CD4-positive, CD25-positive, alpha-beta regulatory T cell (primary cell): ENCODE data around the gene HBQ1. TPM values are rescaled to one million over a fixed set of nuclear protein-coding genes. Genes with fewer than 3 reads are reported as not detected.
"Not testable (repeated sequence)": the region's sequence is repeated elsewhere in the genome, so short reads cannot be mapped to it uniquely, and the experiment has no call there.

Experiments used
- ATAC-seq, 2 donors: fragments of 150-1000 bp; cut with Tn5 transposase; one replicate each; pipeline ENCODE4 v1.10.0; 2021; ENCODE audit warnings: low read depth in 2 of 2, moderate number of reproducible peaks in 2 of 2, moderate library complexity in 1 of 2
- DNase-seq, 3 donors: peaks; one replicate each; pipeline versions ENCODE4 v3.0.0 to v3.0.0-alpha.2; 2012 to 2022; ENCODE audit warnings: mixed read lengths in 1 of 3
- H3K27ac ChIP-seq: one replicate; pipeline ENCODE4 v1.7.0; 2013; ENCODE audit warnings: mild to moderate bottlenecking, low read length; ENCODE audit not compliant: insufficient read depth, poor library complexity, severe bottlenecking
- H3K27me3 ChIP-seq: one replicate; pipeline ENCODE4 v1.7.0; 2013; ENCODE audit warnings: low read length; ENCODE audit not compliant: control insufficient read depth, insufficient read depth
- H3K36me3 ChIP-seq: one replicate; pipeline ENCODE4 v1.7.0; 2013; ENCODE audit warnings: mild to moderate bottlenecking, low read length, moderate library complexity; ENCODE audit not compliant: control insufficient read depth, insufficient read depth
- H3K4me1 ChIP-seq: 2 replicates; pipeline ENCODE4 v1.7.0; 2013; ENCODE audit warnings: mild to moderate bottlenecking, low read length; ENCODE audit not compliant: insufficient read depth, control insufficient read depth, poor library complexity, severe bottlenecking
- H3K4me3 ChIP-seq: one replicate; pipeline ENCODE4 v1.7.0; 2013; ENCODE audit warnings: low read depth, mild to moderate bottlenecking, low read length, moderate library complexity
- H3K9me3 ChIP-seq, 2 experiments: 1 replicate in 1 of 2; 2 replicates in 1 of 2; pipeline ENCODE4 v1.7.0; 2013; ENCODE audit warnings: low read length in 2 of 2, mild to moderate bottlenecking in 1 of 2, moderate library complexity in 1 of 2; ENCODE audit not compliant: control insufficient read depth in 2 of 2
- H3K27ac Mint-ChIP-seq, 3 donors: one replicate each; pipeline ENCODE4 v1.8.0; 2020 to 2022; ENCODE audit warnings: mild to moderate bottlenecking in 3 of 3, mixed read lengths in 3 of 3, moderate library complexity in 2 of 3
- H3K27me3 Mint-ChIP-seq: one replicate; pipeline ENCODE4 v1.8.0; 2022; ENCODE audit warnings: mild to moderate bottlenecking, mixed read lengths
- H3K36me3 Mint-ChIP-seq: one replicate; pipeline ENCODE4 v1.8.0; 2020; ENCODE audit warnings: mixed read lengths
- H3K4me1 Mint-ChIP-seq, 4 donors: one replicate each; pipeline ENCODE4 v1.8.0; 2020 to 2022; ENCODE audit warnings: mixed read lengths in 4 of 4, mild to moderate bottlenecking in 1 of 4
- H3K4me3 Mint-ChIP-seq, 4 donors: one replicate each; pipeline ENCODE4 v1.8.0; 2020 to 2022; ENCODE audit warnings: mild to moderate bottlenecking in 4 of 4, mixed read lengths in 4 of 4, moderate library complexity in 3 of 4
- H3K9me3 Mint-ChIP-seq, 7 donors: one replicate each; pipeline ENCODE4 v1.8.0; 2020 to 2022; ENCODE audit warnings: mixed read lengths in 7 of 7, mild to moderate bottlenecking in 3 of 7, moderate library complexity in 2 of 7
- polyA plus RNA-seq, 4 donors: library from polyadenylated mRNA; unstranded; fragments of 300-500 nt; fragmentation: Illumina TruSeq; gene quantifications; one replicate each; pipeline ENCODE4 v1.2.3, GENCODE V29; 2021
- total RNA-seq: library from RNA; stranded (reverse); gene quantifications from one replicate; pipeline ENCODE4 v1.2.3, GENCODE V29; 2022

The HBQ1 gene
- total and polyA plus RNA-seq, 5 donors from 2014 or later, result not detected

DNA sequence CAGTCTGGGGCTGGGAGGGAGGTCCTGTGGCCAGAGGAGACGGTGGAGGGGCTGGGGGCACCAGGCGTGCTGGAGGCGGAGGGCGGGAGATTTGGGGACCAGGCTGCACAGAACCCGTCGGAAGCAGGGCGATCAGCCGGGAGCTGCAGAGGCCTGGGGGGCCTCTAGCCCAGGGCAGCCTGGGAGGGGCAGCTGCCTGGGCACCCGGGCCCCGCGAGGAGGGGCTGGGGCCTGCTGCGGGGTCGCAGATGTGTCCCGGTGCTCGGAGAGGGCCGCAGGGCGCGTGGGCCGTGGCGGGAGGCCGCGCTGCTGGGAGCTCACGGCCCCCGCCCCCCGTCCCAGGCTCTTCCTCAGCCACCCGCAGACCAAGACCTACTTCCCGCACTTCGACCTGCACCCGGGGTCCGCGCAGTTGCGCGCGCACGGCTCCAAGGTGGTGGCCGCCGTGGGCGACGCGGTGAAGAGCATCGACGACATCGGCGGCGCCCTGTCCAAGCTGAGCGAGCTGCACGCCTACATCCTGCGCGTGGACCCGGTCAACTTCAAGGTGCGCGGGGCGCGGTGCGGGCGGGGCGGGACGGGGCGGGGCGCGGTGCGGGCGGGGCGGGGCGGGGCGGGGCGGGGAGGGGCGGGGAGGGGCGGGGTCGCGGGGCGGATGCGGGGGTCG lies 26.6 kb upstream of the HBQ1 start:
- not testable (repeated sequence) for H3K27me3 ChIP-seq, H3K36me3 ChIP-seq, DNase-seq, H3K27ac Mint-ChIP-seq, H3K36me3 Mint-ChIP-seq, H3K4me3 Mint-ChIP-seq, H3K4me3 ChIP-seq, H3K27ac ChIP-seq, H3K9me3 Mint-ChIP-seq, H3K9me3 ChIP-seq
- Mint-ChIP-seq H3K4me1 (peaks cover 0 to 12% (median 7%) of the 10 kb centered on the region in 4 donors), H3K27me3 (peaks cover 62% of the 10 kb centered on the region)
- H3K4me1 ChIP-seq, result peaks cover 10% of the 10 kb centered on the region
- peak; percentile 26 to 40 for ATAC-seq

DNA sequence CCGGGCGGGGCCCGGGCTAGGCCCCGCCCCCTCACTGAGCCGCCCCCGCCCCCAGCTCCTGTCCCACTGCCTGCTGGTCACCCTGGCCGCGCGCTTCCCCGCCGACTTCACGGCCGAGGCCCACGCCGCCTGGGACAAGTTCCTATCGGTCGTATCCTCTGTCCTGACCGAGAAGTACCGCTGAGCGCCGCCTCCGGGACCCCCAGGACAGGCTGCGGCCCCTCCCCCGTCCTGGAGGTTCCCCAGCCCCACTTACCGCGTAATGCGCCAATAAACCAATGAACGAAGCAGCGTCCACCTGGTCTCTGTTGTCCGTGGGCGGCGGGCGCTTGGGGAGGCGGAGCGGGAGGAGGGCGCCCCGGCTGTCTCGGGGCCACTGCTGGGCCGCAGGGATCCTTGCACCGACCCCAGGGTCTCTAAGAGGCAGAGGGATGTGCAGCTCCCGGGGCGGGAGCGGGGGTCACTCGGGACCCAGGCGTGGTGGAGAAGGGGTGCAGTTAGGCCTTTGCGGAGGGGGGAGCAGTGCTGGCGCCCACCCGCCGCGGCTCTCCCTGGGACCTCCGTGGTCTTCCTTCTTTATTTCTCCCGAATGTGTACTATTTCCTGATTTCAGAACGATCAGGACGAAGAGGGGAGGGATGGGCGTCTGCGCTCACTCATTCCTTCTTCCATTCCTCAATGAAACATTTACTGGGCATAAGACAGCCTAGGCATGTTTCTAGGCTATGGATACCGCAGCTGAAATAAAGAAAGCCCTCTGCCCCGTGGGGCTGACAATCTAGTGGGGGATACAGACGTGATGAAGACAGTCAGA lies 25.8 kb upstream of the HBQ1 start:
- H3K4me3 ChIP-seq, result no peak overlapping the region
- peaks cover 0 to 12% (median 7%) of the 10 kb centered on the region in 4 donors for H3K4me1 Mint-ChIP-seq
- peaks cover 3% of the 10 kb centered on the region for H3K36me3 Mint-ChIP-seq
- peaks cover 64% of the 10 kb centered on the region for H3K27me3 Mint-ChIP-seq
- no peaks in the 10 kb centered on the region for H3K9me3 ChIP-seq
- peak overlapping the region; percentile 4 to 61 (median 47) for H3K4me3 Mint-ChIP-seq
- DNase-seq (no peak), ATAC-seq (peak in 1 of 2 donors; percentile 9)
- H3K4me1 ChIP-seq, result peaks cover 10% of the 10 kb centered on the region
- peak overlapping the region in 1 of 3 donors; percentile 19 for H3K27ac Mint-ChIP-seq
- peaks cover 9% of the 10 kb centered on the region for H3K27me3 ChIP-seq
- H3K27ac ChIP-seq, result no peak overlapping the region
- H3K9me3 Mint-ChIP-seq, result peaks cover 0 to 2% (median 0%) of the 10 kb centered on the region in 7 donors
- no peaks in the 10 kb centered on the region for H3K36me3 ChIP-seq

DNA sequence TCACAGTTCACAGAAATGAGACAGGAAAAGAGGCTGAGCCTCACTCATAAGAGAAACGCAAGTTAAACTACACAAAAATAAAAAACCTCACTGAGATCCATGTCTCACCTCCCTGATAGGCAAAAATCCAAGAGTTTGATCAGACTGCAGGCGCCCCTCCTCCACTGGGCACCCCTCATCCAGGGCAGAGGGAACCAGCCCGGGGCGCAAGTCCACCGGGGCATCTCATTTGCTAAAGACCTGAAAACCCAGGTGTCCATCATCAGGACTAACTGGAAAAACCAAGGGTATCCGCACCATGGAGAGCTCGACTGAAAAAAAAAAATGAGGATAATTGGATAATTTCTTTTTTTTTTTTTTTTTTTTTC lies 25.2 kb upstream of the HBQ1 start:
- Mint-ChIP-seq H3K36me3 (peaks cover 4% of the 10 kb centered on the region), H3K27me3 (peaks cover 62% of the 10 kb centered on the region), H3K27ac (peak overlapping the region in 1 of 3 donors; percentile 19), H3K4me1 (peaks cover 0 to 12% (median 7%) of the 10 kb centered on the region in 4 donors), H3K4me3 (peak overlapping the region in 3 of 4 donors; percentile 4 to 61 (median 61)), H3K9me3 (peaks cover 0 to 2% (median 0%) of the 10 kb centered on the region in 7 donors)
- Histone ChIP-seq H3K36me3 (no peaks in the 10 kb centered on the region), H3K27ac (no peak overlapping the region), H3K4me3 (no peak overlapping the region), H3K4me1 (peaks cover 10% of the 10 kb centered on the region), H3K9me3 (no peaks in the 10 kb centered on the region), H3K27me3 (peaks cover 9% of the 10 kb centered on the region)
- no peak for DNase-seq
- ATAC-seq, result no peak

- Mint-ChIP-seq H3K27ac (peak overlapping the region in 1 of 3 donors; percentile 60), H3K4me3 (no peak overlapping the region), H3K9me3 (peaks cover 0 to 2% (median 0%) of the 10 kb centered on the region in 7 donors), H3K27me3 (peaks cover 61% of the 10 kb centered on the region), H3K4me1 (peaks cover 0 to 9% (median 6%) of the 10 kb centered on the region in 4 donors), H3K36me3 (peaks cover 4% of the 10 kb centered on the region)
- H3K27me3 ChIP-seq, result peaks cover 9% of the 10 kb centered on the region
- ATAC-seq (no peak), DNase-seq (no peak)
- H3K36me3 ChIP-seq, result no peaks in the 10 kb centered on the region
- no peak overlapping the region for H3K4me3 ChIP-seq
- H3K4me1 ChIP-seq, result peaks cover 8% of the 10 kb centered on the region
- H3K9me3 ChIP-seq, result no peaks in the 10 kb centered on the region
- H3K27ac ChIP-seq, result no peak overlapping the region
These were observed 21.0 kb upstream of the HBQ1 start for GRCh38 chr16:159136-159849.

DNA sequence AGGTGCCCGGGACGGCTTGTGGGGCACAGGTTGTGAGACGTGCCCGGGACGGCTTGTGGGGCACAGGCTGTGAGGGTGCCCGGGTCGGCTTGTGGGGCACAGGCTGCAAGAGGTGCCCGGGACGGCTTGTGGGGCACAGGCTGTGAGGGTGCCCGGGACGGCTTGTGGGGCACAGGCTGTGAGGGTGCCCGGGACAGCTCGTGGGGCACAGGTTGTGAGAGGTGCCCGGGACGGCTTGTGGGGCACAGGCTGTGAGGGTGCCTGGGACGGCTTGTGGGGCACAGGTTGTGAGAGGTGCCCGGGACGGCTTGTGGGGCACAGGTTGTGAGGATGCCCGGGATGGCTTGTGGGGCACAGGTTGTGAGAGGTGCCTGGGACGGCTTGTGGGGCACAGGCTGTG lies 20.0 kb upstream of the HBQ1 start:
- H3K9me3 Mint-ChIP-seq, H3K4me3 Mint-ChIP-seq, H3K27ac ChIP-seq, H3K4me1 ChIP-seq, H3K27ac Mint-ChIP-seq, H3K4me1 Mint-ChIP-seq, ATAC-seq, H3K36me3 Mint-ChIP-seq, H3K4me3 ChIP-seq, H3K9me3 ChIP-seq, DNase-seq, H3K36me3 ChIP-seq, H3K27me3 ChIP-seq: not testable (repeated sequence)
- H3K27me3 Mint-ChIP-seq, result peaks cover 54% of the 10 kb centered on the region

GRCh38 chr16:160691-161190 lies 19.5 kb upstream of the HBQ1 start:
- Histone ChIP-seq H3K36me3 (no peaks in the 10 kb centered on the region), H3K4me1 (peaks cover 8% of the 10 kb centered on the region), H3K27ac (no peak overlapping the region), H3K27me3 (peaks cover 1% of the 10 kb centered on the region), H3K4me3 (no peak overlapping the region), H3K9me3 (no peaks in the 10 kb centered on the region)
- Mint-ChIP-seq H3K4me3 (no peak overlapping the region), H3K27me3 (peaks cover 51% of the 10 kb centered on the region), H3K4me1 (peaks cover 0 to 2% (median 0%) of the 10 kb centered on the region in 4 donors), H3K36me3 (peaks cover 4% of the 10 kb centered on the region), H3K27ac (no peak overlapping the region), H3K9me3 (no peaks in the 10 kb centered on the region)
- no peak for DNase-seq
- no peak for ATAC-seq

DNA sequence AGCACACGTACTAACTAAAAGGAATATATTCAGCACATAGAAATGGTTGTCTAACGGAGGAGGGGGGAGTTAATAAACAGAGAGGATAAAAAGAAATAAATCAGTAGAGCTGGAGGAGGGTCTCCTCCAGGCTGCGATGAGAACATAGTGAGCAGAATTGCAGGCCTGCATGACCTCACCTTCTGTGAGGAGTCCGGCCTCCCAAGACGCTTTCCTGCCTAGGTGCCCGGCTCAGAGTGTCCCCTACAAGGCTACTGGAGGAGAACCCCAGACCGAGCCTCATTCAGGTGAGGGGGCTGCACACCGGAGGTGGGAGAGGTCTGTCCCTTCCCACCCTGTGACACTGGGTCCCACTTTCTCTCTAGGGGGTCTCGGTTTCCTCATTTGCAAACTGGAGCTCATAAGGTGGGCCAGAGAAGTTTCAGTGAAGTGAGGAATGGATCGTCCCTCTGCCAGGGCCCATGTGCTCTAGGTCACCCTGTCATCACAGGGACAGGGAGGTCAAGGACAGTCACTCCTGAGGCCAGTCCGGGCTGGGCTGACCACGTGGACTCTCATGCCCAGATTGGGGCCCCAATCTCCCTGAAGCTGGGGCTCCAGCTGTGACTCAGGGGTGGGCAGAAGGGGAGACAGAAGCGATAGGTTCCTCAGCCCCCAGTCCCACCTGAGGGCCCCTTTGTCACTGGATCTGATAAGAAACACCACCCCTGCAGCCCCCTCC lies 17.8 kb upstream of the HBQ1 start:
- peaks cover 0 to 6% (median 0%) of the 10 kb centered on the region in 4 donors for H3K4me1 Mint-ChIP-seq
- DNase-seq (no peak), ATAC-seq (no peak)
- peaks cover 4% of the 10 kb centered on the region for H3K36me3 Mint-ChIP-seq
- H3K4me1 ChIP-seq, result peaks cover 14% of the 10 kb centered on the region
- H3K9me3 Mint-ChIP-seq, result no peaks in the 10 kb centered on the region
- H3K4me3 ChIP-seq, result no peak overlapping the region
- H3K36me3 ChIP-seq, result no peaks in the 10 kb centered on the region
- peaks cover 46% of the 10 kb centered on the region for H3K27me3 Mint-ChIP-seq
- no peak overlapping the region for H3K27ac ChIP-seq
- H3K27ac Mint-ChIP-seq, result no peak overlapping the region
- H3K4me3 Mint-ChIP-seq, result no peak overlapping the region
- peaks cover 4% of the 10 kb centered on the region for H3K27me3 ChIP-seq
- no peaks in the 10 kb centered on the region for H3K9me3 ChIP-seq
